Pancreas (tissue), 10 donors: Measurements from ENCODE around the gene PPP1R1B. TPM values are rescaled to one million over a fixed set of nuclear protein-coding genes. Genes with fewer than 3 reads are reported as not detected.

Experiments used
- ATAC-seq, 4 donors: fragments of 200-7000 bp; cut with Tn5 transposase; one replicate each; pipeline versions ENCODE4 v1.8.0 to v1.9.1; 2020; ENCODE audit warnings: mild to moderate bottlenecking in 4 of 4, moderate library complexity in 4 of 4
- DNase-seq, 6 donors: peaks; one replicate each; pipeline ENCODE4 v3.0.0-alpha.2; 2020
- FAIRE-seq: peaks from 2 replicates; lab custom pipeline; 2012; peaks lifted over from hg19 to GRCh38; lab: Jason Lieb, UNC
- H3K27ac ChIP-seq, 4 donors: fragments of 200-600 bp; sonication (generic); 1 replicate in 3 of 4; 2 replicates in 1 of 4; pipeline versions ENCODE4 v1.5.0 to v1.8.0; 2020
- H3K27me3 ChIP-seq, 4 donors: fragments of 200-600 bp; one replicate each; pipeline ENCODE4 v1.8.0; 2021
- H3K36me3 ChIP-seq, 3 donors: fragments of 200-600 bp; sonication (generic) in 1 of 3; one replicate each; pipeline versions ENCODE4 v1.5.0 to v1.8.0; 2020 to 2021
- H3K4me1 ChIP-seq, 3 donors: fragments of 200-600 bp; one replicate each; pipeline ENCODE4 v1.8.0; 2021
- H3K4me3 ChIP-seq, 4 donors: fragments of 200-600 bp; sonication (generic) in 2 of 4; one replicate each; pipeline versions ENCODE4 v1.5.0 to v1.8.0; 2020 to 2021
- H3K9me3 ChIP-seq, 4 donors: fragments of 200-600 bp; one replicate each; pipeline ENCODE4 v1.8.0; 2021
- WGBS, 2 donors: extraction: QIAGEN DNeasy Blood & Tissue Kit; methylation state at CpG; one replicate each; pipeline ENCODE4 v1.1.7; 2013; 5-methylcytosine and 5-hydroxymethylcytosine counted together
- intact Hi-C, 3 donors: fragments of 100-400 bp; cut with DNase I; formaldehyde crosslinking; loops; one replicate each; pipeline versions ENCODE4 v1.11.1 to v1.14.2; 2022
- polyA plus RNA-seq, 2 donors: library from polyadenylated mRNA; stranded (reverse); fragments of 200-250 nt; gene quantifications; one replicate each; pipeline ENCODE4 v1.2.3, GENCODE V29; 2013
- total RNA-seq, 6 donors: library from RNA; stranded (reverse); fragmentation: NEBNext Ultra II Directional in 4 of 6; extraction: Animal tissue kit (Norgen Biotek cat#: 25700) in 4 of 6; gene quantifications; one replicate each; pipeline versions ENCODE4 v1.2.1 to v1.2.4, GENCODE V29; 2021 to 2023
- TF ChIP-seq, protein P1 (sequence below), 4 donors: fragments of 200-600 bp; sonication (generic) in 3 of 4; IDR thresholded peaks; one replicate each; pipeline versions ENCODE4 v1.5.0 to v1.8.0; 2021; ENCODE audit warnings: antibody characterized with exemption in 4 of 4
- donor health status: healthy with polysubstance abuse.
- donor health status: DM: no; HTN: no; CAD: no; lungs with moderate emphysema.
- donor health status: DM: no; HTN: no; CAD: no.
- donor health status: control.
- donor health status: control.
- donor health status: Bipolar disorder and iron deficiency.
- donor health status: DM: yes; HTN: yes; CAD: no.
- donor health status: DM: no; HTN: no; CAD: no.
- donor health status: DM: no; HTN: no; CAD: no.
- donor health status: DM: yes; HTN: yes; CAD: no.

Gene PPP1R1B
- total and polyA plus RNA-seq, 8 donors, result 42.8 to 201 (median 63.5) TPM

DNA sequence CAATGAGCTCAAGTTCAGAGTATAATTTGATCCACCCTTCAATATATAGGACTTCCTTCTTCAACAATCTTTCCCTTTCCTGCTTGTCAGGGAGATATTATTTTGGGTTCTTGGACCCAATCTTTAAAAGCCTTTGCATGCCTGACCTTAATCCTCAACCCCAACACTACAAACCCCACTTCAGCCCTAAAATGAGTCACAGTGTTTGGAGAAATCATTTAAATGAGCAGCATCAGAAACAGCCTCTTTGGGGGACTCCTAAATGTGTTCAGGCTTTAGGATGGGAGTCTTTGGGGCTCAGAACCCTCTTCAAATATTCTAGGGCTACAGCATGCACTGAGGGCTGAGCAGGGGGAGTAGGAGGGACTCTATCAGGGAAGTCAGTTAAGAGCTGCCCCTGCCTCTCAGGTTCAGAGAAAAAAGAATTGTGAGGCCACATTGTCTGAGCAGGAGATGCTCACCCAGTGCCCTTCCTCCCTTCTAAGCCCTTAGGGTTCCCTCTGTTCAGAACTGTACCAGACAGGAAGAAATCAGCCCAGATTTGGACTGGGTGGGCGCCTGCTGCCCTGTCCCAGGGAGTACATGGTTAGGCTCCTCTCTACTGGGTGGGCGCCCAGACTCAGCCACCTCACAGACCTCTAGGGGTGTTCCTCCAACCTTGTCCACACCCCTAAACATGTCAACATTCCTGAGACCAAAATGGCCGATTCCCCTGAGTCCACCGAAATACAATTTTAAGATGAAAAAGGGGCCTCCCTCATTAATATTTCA lies 24.0 kb upstream of the PPP1R1B start:
- TF ChIP-seq, protein P1, sequence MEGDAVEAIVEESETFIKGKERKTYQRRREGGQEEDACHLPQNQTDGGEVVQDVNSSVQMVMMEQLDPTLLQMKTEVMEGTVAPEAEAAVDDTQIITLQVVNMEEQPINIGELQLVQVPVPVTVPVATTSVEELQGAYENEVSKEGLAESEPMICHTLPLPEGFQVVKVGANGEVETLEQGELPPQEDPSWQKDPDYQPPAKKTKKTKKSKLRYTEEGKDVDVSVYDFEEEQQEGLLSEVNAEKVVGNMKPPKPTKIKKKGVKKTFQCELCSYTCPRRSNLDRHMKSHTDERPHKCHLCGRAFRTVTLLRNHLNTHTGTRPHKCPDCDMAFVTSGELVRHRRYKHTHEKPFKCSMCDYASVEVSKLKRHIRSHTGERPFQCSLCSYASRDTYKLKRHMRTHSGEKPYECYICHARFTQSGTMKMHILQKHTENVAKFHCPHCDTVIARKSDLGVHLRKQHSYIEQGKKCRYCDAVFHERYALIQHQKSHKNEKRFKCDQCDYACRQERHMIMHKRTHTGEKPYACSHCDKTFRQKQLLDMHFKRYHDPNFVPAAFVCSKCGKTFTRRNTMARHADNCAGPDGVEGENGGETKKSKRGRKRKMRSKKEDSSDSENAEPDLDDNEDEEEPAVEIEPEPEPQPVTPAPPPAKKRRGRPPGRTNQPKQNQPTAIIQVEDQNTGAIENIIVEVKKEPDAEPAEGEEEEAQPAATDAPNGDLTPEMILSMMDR (IDR thresholded peaks at IDR 0.05), result no peak
- no peak for FAIRE-seq
- no peaks in the 10 kb centered on the region for H3K36me3 ChIP-seq

GRCh38 chr17:39603304-39604016 lies 23.3 kb upstream of the PPP1R1B start:
- Histone ChIP-seq H3K4me3 (no peak overlapping the region), H3K36me3 (no peaks in the 10 kb centered on the region), H3K9me3 (no peaks in the 10 kb centered on the region), H3K27me3 (peaks cover 0 to 68% (median 25%) of the 10 kb centered on the region in 4 donors), H3K27ac (no peak overlapping the region), H3K4me1 (peaks cover 7 to 28% (median 10%) of the 10 kb centered on the region in 3 donors)
- peak in 1 of 6 donors; percentile 3 for DNase-seq
- intact Hi-C loops, result no loop called here
- TF ChIP-seq, protein P1 (IDR thresholded peaks at IDR 0.05), result no peak
- no peak for FAIRE-seq
- 17 to 24% methylated on average over 14 of the region's 14 CpGs for WGBS, 2 donors
- no peak for ATAC-seq

More for the DNA sequence above, 24.0 kb upstream of the PPP1R1B start:
- DNase-seq, result peak in 1 of 6 donors; percentile 4
- no peak overlapping the region for H3K27ac ChIP-seq
- H3K4me1 ChIP-seq, result peaks cover 7 to 31% (median 10%) of the 10 kb centered on the region in 3 donors
- no peaks in the 10 kb centered on the region for H3K9me3 ChIP-seq
- WGBS, 2 donors, result 43 to 58% methylated on average over 4 of the region's 4 CpGs
- peaks cover 0 to 65% (median 26%) of the 10 kb centered on the region in 4 donors for H3K27me3 ChIP-seq
- ATAC-seq, result no peak
- intact Hi-C loops, result no loop called here
- H3K4me3 ChIP-seq, result no peak overlapping the region

DNA sequence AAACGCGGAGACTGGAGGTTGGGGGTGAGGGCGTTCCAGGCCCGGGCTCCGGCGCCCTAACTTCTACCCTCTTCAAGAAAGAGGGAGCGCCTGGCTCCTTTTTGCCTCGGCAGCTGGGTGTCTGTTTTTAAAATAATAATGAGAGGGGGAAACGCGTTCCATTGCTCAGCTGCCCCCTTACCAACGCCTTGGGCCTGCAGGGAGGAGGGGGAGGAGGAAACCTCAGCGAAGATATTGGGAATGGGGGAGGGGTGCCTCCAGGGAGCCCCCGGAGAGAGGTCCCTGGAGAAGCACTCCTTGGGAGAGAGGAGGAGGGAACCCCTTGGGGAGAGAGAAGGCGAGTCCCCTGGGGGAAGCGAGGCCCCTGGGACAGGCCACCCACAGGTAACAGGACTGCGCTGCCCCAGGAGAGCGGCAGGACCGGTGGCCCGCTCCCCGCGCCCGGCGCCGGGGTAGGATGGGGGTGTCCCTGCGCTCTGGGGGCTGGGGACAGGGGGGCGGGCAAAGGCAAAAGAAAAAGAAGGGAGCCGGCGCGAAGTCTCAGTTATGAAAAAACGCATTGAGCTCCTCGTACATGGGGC lies 21.8 kb upstream of the PPP1R1B start:
- no peak for ATAC-seq
- FAIRE-seq, result no peak
- no peak overlapping the region for H3K27ac ChIP-seq
- H3K36me3 ChIP-seq, result no peaks in the 10 kb centered on the region
- H3K4me3 ChIP-seq, result no peak overlapping the region
- intact Hi-C loops, result no loop called here
- 10 to 11% methylated on average over 21 to 31 of the region's 31 CpGs for WGBS, 2 donors
- peaks cover 0 to 59% (median 17%) of the 10 kb centered on the region in 4 donors for H3K27me3 ChIP-seq
- H3K9me3 ChIP-seq, result no peaks in the 10 kb centered on the region
- TF ChIP-seq, protein P1 (IDR thresholded peaks at IDR 0.05), result no peak
- H3K4me1 ChIP-seq, result peaks cover 7 to 15% (median 10%) of the 10 kb centered on the region in 3 donors
- DNase-seq, result peak in 2 of 6 donors; percentile 7 to 48

DNA sequence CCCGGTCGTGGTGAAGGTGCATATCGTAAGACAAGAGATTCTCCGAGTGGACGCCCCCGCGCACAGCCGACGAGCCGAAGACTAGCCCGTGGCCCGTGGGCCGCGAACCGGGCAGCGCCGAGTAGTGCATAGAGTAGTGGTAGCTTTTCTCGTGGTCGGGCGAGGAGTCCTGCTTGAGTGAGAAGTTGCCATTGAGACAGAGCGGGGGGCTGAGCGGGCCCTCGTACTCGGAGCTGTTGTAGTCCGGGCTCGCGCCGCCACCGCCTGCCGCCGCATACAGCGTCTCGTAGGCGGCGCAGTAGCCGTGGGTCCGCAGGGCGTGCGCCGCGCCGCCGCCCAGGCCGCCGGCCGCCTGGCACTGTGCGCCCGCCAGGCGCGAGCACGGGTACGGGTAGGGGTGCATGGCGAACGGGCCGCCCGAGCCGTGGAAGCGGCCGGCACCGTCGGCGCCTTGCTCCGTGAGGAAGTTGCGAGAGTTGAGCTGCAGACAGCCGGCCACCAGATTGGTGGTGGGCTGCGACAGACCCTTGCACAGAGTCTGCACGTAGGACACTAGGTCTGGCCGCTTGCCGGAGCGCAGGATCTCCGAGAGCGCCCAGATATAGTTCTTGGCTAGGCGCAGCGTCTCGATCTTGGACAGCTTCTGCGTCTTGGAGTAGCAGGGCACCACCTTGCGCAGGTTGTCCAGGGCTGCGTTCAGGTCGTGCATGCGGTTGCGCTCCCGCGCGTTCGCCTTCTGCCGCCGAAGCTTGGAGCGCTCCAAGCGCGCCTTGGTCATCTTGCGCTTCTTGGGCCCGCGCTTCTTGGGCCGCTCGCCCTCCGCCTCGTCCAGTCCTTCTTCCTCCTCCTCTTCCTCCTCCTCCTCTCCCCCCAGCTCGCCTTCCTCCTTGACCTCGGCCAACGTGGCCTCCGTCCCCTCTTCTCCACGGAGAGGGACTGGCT lies 21.0 kb upstream of the PPP1R1B start:
- H3K36me3 ChIP-seq, result no peaks in the 10 kb centered on the region
- ATAC-seq (peak in 3 of 4 donors; percentile 19 to 54 (median 45)), FAIRE-seq (no peak), DNase-seq (peak in 2 of 6 donors; percentile 16 to 59)
- WGBS, 2 donors, result 1 to 2% methylated on average over 93 to 102 of the region's 102 CpGs
- H3K4me1 ChIP-seq, result peaks cover 7 to 15% (median 10%) of the 10 kb centered on the region in 3 donors
- H3K27ac ChIP-seq, result no peak overlapping the region
- H3K27me3 ChIP-seq, result peaks cover 0 to 52% (median 17%) of the 10 kb centered on the region in 4 donors
- H3K9me3 ChIP-seq, result no peaks in the 10 kb centered on the region
- TF ChIP-seq, protein P1 (IDR thresholded peaks at IDR 0.05), result no peak
- intact Hi-C loops, result no loop called here
- H3K4me3 ChIP-seq, result peak overlapping the region in 2 of 4 donors; percentile 20 to 32
